HG03108 (cell line): ENCODE measurements around the gene THSD4.
"Not testable (repeated sequence)": the region's sequence is repeated elsewhere in the genome, so short reads cannot be mapped to it uniquely, and the experiment has no call there.

ENCODE experiments used
- ATAC-seq: cut with Tn5 transposase; IDR thresholded peaks from one replicate; pipeline ENCODE4 v1.9.1; 2021; ENCODE audit warnings: moderate library complexity; ENCODE audit not compliant: unreplicated experiment

The THSD4 gene

DNA sequence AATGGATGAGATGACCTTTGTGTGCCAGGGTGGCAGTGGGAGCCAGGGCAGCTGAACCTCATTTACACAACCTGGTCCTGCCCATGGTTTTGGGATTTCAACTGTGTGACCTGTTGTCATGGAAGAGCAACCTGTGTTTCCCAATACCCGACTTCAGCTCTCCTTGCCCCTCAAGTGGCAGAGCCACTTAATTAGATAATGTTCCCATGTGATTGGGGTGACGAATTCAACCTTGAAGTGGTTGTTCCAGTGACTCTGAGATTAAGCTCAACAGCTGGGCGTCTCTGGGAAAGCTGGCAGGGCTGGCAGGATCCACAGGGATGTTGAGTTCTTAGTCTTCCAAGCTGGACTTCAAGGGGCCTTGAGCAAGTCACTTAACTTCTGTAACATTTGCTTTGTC, 71.0 kb downstream of the THSD4 start:
- no peak for ATAC-seq

DNA sequence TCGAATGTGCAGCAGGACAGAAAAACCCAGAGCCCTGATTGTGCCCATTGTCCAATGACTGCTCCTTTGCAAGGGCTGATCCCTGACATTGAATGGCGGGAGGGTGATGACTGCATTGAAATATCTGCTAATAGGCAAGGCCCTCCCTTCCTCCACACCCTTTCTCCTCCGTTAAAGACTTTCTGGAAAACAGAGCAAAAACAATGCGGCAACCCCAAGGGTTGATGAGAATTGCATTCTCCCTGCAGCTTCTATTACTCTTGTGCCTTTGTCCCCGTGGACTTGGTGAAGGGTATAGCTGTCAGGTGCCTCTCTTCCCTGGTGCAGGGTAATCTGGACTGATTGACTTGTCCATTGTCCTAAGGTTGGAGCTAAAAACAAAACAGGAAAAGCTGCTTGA, 71.8 kb downstream of the THSD4 start:
- ATAC-seq: no peak

DNA sequence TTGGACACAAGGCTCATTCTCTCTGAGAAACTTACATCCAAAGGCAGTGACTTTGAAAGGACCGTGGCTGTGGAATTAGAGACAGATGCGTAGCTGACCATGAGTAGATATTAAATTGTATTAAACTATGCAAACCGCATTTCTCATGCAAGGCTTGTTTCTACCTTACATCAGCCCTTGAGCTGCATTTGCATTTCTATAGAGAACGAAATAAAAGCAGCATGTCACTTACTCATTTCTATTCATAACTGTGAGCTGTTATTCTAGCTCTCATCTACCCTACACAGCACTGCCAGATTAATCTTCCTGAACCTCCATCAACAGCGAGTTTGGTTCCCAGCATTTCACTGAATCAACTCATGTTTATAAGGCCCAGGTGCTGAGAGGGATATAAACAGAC, 72.3 kb downstream of the THSD4 start:
- no peak for ATAC-seq

DNA sequence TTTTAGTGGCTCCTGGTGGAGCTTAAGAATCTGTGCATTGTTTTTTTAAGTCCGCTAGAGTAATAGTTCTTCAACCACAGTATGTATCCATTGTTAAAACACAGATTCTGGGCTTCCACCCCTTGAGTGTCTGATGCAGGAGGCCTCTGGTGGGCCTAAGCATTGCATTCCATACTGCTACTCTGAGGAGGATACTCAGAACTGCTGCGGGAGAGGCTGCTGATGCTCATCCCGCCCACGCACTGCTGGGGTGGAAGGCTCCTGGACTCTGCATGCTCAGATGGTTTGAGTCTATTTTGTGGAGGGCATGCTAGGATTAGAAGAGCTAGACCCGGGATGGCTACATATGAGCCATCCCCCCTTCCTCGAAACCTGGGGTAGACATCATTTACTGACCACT, 74.4 kb downstream of the THSD4 start:
- ATAC-seq: no peak

DNA sequence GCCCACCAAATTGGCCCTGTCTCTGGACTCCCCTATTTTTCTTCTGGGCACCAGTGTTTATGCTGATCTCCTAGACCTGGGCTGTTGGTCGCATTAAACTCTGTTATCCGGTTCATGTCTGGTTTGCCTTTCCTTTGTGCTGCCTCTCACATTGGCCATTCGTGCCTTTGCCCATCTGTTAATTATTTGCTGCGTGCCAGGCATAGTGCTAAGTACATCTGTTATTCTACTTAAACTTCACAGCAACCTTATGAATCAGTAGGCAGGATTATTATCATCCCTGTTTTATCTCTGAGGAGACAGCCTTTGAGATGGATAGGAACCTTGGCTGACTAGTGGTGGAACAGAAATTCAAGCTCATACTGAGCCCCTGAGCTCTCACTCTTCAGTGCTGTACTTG, 76.0 kb downstream of the THSD4 start:
- ATAC-seq: no peak

GRCh38 chr15:71192816-71193215, 77.5 kb downstream of the THSD4 start:
- ATAC-seq: no peak

- no peak for ATAC-seq
Observed at GRCh38 chr15:71194286-71194685, 79.0 kb downstream of the THSD4 start.

- no peak for ATAC-seq
Observed at GRCh38 chr15:71195242-71195641, 80.0 kb downstream of the THSD4 start.

DNA sequence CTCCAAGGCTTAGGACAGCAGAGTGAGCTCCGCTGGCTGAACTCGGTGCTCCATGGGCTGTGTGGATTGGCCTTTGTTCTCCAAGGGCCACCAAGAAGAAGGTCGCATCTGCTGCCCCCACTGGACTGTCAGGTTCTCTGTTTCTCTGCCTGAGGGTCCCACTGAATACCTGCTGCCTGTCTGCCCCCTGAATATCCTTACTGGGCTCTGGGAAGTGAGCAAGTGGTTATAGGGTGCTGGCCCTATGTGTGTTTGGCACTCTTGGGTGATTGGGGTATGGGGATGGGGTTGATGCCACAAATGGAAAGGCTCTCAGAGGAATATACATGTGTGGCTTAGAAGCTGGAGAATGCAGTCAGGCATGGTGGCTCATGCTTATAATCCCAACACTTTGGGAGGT, 82.3 kb downstream of the THSD4 start:
- no peak for ATAC-seq

- no peak for ATAC-seq
Observed at GRCh38 chr15:71198846-71199245, 83.6 kb downstream of the THSD4 start.

GRCh38 chr15:71199384-71200351, 84.4 kb downstream of the THSD4 start:
- no peak for ATAC-seq

- no peak for ATAC-seq
Observed at GRCh38 chr15:71201477-71201876, 86.2 kb downstream of the THSD4 start.

DNA sequence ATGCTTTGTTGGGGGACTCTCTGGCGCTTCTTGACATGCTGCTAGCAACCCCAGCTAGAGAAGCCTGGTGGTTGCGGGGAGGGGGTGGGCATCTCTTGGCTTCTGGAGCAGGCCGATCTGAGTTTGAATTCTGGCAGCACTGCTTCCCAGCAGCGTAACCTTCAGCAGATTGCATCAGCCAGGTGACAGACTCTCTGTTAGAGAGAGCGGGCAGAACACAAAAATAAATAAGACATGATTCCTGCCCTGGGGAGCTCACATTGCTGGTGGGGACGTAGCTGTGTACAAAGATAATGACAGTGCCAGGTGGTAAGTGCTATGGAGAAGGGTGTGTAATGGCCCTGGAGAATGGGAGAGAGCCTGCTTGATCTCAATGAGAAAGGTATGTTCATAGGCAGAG, 87.4 kb downstream of the THSD4 start:
- no peak for ATAC-seq

DNA sequence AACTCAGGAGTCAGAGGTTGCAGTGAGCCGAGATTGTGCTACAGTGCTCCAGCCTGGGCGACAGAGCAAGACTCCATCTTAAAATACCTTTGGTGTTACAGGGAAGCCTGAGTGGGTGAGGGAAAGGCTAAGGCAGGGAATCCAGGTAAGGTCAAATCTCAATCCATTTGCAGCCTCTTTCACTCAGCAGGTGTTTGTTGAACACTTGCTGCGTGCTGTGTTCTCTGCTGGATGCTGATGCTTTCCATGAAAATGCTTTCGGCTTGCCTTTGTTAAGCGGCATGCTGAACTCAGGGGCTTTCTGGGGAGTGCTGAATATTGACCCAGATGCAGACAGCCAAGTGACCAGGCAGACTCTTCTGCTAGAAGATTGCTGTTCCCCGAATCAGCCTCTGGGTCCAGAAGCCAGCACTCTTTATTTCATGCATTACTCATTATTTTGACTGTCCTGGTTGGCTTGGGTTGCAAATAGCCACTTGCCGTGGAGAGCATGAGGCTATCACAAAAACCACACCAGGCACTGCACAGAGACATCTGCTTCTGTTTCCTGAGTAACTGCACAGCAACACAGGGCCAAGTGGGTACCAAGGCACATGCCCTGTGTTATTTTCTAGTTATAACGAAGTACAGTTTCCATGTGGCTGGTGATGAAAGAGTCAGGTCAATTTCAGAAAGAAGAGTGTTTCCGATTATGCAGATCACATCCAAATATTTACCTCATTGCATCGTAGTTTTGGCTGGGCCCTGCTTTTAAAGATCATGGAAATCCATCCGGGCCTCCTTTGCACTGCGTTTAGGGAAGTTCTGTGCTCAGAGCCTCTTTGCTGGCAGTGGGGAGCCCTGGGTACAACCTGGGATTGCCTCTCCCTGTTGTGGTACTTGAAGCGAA, 88.6 kb downstream of the THSD4 start:
- no peak for ATAC-seq

GRCh38 chr15:71207141-71207540, 91.9 kb downstream of the THSD4 start:
- no peak for ATAC-seq

GRCh38 chr15:71212146-71212545, 96.9 kb downstream of the THSD4 start:
- no peak for ATAC-seq

- ATAC-seq: not testable (repeated sequence)
Observed at GRCh38 chr15:71213943-71214342, 98.7 kb downstream of the THSD4 start.

- no peak for ATAC-seq
Observed at GRCh38 chr15:71215126-71215894, 100.0 kb downstream of the THSD4 start.

GRCh38 chr15:71218272-71218805, 103.1 kb downstream of the THSD4 start:
- no peak for ATAC-seq

- ATAC-seq: no peak
Observed at GRCh38 chr15:71219101-71219500, 103.8 kb downstream of the THSD4 start.

- ATAC-seq: no peak
Observed at GRCh38 chr15:71219645-71220044, 104.4 kb downstream of the THSD4 start.
